Measurements from ENCODE around the gene IL11RA. TPM values are rescaled to one million over a fixed set of nuclear protein-coding genes. Genes with fewer than 3 reads are reported as not detected.

Gene IL11RA
- 83.8 and 87.8 TPM in 2 replicates for total RNA-seq

DNA sequence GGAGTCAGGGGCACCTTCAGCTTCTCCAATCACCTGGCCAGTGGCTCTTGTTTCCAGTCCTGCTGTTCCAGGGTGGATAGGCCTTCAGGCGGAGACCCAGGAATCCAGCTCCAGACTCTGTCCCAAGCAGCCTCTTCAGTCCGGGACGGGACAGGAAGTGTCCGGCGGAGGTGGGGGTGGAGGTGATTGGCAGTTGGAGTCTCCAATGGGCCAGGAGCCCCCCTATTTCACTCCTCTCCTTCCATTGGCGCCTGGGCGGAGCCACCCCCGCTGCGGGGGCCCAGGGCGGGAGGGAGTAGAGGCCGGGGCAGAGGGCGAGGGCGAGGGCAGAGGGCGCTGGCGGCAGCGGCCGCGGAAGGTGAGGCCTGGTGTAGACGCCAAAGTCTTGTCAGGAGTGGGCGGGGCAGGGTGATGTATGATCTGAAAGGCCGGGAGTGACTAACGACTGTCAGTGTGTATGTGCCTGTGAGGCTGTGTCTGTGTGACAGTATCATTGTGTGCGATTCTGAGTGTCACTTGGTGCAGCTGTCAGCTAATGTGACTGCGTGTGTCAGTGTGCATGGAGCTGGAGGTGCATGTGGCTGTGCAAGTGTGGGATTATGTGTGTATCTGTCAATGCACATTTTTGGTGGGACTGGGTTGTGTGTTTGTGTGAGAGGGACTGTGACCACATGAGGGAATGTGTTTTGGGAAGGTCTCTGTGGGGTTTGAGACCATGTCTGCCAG, at the start of gene IL11RA:
TSS of gene IL11RA (plus strand) at position 310 of the 726 bp plus-strand sequence. CDS start 3,033 bp downstream, outside the sequence.
- intact Hi-C loops (cut with micrococcal nuclease) = no loop called here

DNA sequence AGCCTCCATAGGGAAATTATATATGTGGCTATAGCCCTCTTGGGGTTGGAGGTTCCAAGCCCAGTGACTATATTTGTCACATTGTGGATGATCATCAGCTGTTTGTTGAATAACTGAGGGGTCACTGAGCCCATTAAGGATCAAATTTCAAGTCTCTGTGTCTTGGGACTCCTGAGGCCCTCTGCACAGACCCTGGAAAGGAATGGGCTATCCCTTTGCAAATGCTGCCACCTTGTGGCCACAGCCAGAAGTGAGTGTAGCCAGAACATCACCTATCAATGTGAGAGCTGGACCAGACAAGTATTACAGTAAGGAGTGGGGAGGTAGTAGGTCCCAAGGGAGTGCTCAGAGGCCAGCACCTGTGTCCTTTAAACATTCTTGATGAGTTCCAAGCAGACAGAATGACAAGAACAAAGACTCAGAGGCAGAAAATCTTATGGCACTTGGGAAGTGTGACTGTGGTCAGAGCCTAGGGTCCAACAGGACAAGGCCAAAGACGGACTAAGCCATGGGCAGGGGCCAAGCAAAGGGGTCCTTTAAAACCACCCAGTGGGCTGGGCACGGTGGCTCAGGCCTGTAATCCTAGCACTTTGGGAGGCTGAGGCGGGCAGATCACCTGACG, 48.3 kb upstream of the IL11RA start:
- intact Hi-C loops (cut with micrococcal nuclease) = loop anchor here (1.0 kb wide), 2 partner anchors 9 to 166 kb away; partner anchors contain the start of gene RPP25L

DNA sequence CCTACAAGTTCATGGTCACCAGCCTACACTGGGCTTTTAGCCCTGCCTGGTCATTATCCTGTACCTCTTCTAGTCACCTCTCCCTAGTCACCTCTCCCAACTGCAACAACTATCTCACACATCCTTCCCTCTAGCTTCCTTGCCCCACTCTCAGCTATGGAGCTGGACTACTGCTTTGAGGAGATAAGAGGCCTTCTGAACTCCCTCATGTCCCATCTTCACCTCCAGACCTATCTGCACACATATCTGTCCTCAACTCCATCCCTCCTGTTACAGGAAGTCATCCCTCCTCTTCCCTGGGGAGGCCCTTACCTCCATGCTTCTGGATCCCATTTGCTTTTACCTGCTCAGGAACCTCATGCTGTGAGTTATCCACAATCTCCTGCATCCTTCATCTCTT, 45.8 kb upstream of the IL11RA start:
- intact Hi-C loops (cut with micrococcal nuclease) = no loop called here

DNA sequence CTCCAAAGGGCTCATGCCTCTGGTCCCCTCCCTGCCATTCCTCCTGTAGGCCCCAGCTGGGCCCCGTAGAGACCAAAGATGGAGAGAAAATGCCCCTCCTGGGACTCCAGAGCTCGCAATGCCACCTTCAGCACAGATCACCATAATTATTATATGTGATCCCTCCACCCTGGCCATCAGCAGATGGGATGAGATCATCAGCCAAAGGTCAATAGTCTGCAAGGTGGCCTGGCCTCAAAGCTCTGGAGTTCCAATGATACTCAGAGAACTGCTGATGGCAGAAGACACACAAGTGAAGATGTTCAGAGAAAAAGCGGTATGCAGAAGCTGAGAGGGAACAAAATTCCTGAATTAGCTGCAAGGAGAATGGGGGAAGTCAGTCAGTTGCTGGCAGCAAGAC, 45.1 kb upstream of the IL11RA start:
- intact Hi-C loops (cut with micrococcal nuclease) = no loop called here

DNA sequence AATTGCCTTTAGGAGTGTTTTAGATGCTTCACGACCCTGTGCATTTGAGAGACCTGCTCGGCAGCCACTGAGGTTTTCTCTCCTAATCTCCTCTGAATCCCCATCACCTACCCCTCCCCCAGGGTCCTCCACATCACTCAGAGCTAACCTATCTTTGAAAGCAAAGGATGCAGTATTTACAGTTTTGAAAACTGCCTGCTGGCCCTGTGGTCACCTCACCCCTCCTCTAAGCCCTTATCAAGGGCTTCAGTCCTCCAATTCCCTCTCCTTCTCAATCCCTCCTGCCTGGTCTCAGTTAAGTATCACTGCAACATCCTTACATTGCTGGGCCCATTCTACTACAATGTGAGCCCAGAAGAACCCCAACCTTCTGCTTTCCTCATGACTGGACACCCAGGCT, 44.7 kb upstream of the IL11RA start:
- intact Hi-C loops (cut with micrococcal nuclease) = no loop called here

DNA sequence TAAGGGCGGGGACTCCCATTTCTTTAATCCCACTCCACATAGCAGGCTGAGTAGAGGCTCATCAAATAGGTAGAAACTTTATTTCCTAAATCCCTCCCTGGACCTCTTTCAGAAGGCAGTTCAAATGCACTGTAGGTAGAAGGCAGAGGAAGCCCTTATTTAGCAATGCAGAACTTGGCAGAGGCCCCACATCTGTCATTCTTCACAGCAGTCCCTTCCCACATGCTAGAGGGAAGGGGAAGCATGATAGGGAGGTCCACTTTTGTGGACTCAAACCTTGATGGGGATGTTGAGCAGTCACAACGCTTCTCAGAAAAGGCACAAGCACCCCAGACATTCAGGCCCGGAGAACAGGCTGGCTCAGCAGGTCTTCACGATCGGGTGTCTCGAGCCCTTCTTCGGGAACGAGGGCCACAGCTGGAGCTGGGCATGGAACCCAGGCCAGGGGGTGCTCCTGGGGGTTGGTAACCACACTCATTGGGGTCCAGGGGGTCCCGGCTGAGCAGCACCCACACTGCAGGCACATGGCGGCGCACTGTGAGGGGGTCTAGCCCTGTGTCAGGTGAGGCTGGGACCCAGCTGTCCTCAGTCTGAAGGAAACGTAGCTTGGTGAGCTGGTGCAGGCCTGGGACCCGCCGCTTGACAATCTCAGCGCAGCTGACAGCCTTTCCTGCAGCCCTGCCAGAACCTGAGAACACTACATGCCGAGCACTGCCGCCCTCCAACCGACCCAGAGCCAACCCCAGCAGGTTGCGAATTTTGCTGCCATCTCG, 41.4 kb upstream of the IL11RA start:
- intact Hi-C loops (cut with micrococcal nuclease) = loop anchor here (5.0 to 10.0 kb wide), 3 partner anchors 88 to 1964 kb away; partner anchors contain the start of genes ENHO, KIF24, MELK and NUDT2

DNA sequence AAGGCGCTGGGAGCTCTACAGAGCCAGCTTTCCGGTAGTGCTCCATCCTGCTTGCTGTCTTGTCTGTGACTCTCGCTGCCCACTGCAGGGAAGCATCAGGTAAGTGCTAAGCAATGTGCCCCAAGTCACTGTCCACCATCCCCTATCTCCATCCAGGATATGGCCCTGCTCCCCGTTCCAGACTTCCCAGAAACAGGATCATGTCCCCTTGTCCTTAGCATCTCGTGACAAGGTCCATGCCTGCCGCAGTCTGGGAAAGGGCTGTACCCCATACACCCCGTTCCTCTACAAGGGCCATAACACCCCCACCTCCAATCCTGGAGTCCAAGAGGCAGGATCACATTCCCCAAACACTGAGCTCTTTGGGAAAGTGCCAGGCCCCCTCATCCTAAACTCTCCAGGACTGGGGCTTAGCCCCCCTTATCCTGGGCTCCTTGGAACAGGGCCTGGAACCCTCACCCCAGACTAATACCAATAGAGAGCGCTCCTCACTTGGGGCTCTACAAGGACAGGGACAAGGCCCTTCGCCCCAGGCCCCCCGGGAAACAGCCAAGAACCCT, 40.7 kb upstream of the IL11RA start:
- intact Hi-C loops (cut with micrococcal nuclease) = loop anchor here (5.0 to 10.0 kb wide), 3 partner anchors 89 to 1963 kb away; partner anchors contain the start of genes ENHO, KIF24, MELK and NUDT2

DNA sequence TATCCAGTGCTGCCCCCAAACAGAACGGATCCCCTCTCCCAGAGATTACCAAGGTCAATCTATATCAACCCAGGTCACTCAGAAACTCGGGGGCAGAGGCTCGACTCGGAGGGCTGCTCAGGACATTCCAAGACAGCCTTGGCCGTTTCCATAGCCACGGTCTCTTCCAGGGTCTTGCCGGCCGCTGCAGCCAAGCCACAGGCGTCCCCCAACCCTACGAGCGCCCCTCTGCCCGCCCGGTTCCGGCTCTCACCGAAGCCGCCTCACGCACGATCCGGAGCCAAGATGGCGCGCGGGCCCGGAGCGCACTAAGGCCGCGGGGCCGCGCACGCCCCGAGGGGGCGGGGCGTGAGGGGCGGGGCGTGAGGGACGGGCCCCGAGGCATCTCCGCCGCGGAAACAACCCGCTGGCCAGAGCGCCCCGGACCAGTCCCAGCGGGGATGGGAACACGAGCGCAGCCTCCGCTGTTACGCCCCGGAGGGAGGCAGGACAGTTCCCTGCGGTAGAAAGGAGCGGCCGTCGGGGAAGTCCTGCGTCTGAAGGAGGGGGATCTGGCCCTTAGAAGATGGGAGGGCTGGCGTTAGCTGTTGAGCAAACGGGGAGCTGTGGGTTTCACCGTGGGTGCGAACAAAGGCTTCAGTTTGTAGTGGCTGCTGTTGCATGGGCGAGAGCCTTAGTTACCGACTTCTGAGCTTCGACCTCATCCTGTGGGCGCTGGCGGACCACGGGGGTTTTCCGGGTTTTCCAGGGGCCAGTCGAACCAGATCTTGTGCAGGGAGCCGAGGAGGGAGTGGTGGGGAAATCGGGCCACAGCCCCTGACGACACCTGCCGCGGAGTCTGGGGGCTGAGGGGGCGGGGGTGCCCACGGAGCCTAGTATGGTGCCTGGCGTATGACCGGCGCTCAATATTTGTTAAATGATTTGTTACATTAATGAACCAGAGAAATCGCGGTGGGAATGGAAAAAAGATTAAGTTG, 39.9 kb upstream of the IL11RA start, which contains the start of gene RPP25L:
TSS of gene RPP25L (minus strand) at position 287 of the 977 bp plus-strand sequence. CDS start 801 bp downstream, outside the sequence.
- intact Hi-C loops (cut with micrococcal nuclease) = loop anchor here (1.0 to 10.0 kb wide), 9 partner anchors 8 to 1963 kb away; partner anchors contain the start of genes DCTN3, DNAI1, ENHO and FAM219A

DNA sequence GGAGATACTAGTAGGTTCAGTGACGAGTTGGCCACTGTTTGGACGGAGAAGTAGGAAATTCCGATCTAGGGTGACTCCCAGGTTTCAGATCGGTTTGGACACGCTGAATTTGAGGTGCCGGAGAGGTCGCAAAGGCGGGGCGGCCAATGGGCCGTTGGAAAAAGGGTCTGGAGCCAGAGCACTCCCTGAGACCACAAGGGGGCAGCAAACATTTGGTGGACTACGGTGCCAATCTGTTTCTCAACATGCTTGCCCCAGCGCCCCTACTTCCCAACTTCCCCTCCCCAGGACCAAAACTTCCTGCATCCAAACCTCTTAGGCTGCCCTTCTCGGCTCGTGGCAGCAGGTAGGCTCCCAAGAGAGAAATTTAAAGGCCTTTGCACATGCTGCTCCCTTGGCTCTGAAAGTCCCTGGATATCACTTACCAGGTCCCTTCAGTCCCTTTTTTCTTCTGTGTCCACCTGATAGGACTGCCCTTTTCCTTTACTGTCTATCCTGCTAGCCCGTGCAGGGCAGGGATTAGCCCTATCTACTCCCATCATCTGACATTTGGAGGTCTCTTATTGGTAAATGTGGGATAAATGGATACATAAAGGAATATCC, 39.1 kb upstream of the IL11RA start:
- intact Hi-C loops (cut with micrococcal nuclease) = loop anchor here (1.0 to 10.0 kb wide), 9 partner anchors 7 to 1962 kb away; partner anchors contain the start of genes DCTN3, DNAI1, ENHO and FAM219A

DNA sequence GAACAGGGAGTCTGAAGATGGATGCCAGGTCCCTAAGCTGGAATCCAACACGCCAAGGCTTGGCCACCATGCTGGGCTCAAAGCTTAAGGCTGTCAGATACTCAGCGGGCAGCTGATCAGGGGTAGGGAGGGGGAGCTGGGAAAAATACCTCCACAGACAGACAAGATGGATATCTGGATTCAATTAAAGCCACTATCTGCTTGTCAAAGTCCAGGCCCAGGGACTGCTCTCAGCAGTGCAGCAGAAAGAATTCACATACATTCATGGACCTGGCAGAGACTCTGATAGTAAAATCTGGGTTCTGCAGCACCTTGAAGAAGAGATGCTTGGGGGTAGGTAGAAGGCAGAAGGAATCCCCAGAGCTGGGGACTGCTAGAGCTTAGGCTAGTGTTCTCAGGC, 36.9 kb upstream of the IL11RA start:
- intact Hi-C loops (cut with micrococcal nuclease) = loop anchor here (10.0 kb wide), 1 partner anchor 1960 kb away; the partner anchor contains the start of gene MELK

DNA sequence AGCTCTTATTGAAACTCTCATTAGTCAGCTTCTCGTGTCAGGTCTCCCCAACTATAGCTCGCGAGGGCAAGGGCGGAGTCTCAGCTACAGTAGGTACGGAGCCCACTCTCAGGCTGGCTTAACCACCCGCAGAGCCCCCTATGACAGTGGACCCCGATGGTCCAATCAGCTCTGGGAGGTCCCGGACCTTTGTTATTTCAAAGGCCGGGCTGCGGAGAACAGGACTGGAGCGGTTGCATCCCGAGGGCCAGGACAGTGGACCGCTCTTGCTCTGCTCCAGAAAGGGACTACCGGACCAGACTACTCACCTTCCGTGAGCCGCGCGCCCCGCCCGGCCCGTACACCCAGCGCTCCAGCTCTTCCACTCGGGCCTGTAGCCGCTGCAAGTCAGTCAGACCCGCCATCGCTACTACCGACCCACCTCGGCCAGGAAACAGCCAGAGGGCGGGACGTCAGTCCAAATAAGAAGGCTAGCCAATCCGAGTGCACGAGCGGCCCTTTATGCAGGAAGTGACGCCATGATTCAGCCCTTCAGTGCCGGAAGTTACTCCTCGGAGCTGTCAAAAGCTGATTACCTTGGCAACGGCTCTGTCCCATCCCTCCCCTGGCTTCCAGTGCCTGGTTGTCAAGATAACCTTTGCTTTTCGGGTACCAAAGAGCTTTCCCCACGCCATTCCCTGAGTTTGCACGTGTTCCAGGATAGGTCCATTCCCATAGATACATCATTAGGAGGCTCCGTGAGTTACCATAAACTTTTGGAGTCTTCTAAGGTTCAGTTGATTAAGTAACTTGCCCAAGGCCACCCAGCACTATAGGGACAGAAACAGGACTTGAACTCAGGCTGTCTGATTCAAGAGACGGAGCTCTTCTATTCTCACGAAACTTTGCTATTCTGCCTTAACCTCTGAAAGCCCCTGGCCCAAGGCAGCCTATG, 31.7 kb upstream of the IL11RA start, which contains the start of gene DCTN3:
TSS of gene DCTN3 (minus strand) at position 435 of the 934 bp plus-strand sequence. CDS start at position 404, 31 bp downstream.
- intact Hi-C loops (cut with micrococcal nuclease) = loop anchor here (1.0 kb wide), 1 partner anchor 8 kb away; the partner anchor contains the start of gene RPP25L

DNA sequence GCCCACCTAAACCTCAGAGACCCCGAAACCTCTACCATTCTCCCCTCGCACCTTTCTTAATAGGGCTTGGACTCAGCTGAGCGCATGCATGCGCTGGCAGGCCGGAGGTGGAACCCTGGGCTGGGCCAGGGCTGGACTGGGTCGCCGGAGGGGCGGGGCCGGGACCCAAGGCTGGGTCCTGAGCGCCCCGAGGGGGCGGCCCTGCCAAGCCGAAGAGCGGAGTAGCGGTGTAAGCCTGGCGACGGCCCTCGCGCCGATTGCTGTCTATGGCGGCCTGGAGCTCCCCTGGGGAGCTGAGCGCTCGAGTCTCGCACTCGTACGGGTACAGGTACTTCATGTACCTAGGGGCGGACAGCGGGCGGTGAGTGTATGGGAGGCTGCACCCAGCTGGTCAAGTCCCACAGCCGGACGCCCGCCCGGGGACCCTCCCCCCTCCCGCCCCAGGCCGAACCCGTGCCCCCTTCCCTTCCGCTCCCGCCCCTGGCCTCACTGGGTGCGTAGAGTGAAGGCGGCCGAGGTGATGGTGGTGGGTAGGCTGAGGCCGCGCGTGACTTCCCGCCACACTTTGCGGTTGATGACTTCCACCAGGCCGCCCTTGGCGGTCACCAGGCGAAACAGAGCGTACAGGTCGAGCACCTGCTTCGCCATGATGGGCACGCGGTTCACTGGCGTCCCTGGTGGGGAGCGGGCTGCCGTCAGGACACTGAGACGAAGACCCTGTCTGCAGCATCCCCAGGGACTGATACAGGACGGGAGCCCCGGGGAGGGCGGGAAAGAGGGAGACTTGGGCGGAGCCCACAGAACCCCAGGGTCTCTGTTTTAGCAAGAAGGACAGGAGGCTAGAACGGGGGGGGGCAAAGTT, 28.4 kb upstream of the IL11RA start:
- intact Hi-C loops (cut with micrococcal nuclease) = no loop called here

DNA sequence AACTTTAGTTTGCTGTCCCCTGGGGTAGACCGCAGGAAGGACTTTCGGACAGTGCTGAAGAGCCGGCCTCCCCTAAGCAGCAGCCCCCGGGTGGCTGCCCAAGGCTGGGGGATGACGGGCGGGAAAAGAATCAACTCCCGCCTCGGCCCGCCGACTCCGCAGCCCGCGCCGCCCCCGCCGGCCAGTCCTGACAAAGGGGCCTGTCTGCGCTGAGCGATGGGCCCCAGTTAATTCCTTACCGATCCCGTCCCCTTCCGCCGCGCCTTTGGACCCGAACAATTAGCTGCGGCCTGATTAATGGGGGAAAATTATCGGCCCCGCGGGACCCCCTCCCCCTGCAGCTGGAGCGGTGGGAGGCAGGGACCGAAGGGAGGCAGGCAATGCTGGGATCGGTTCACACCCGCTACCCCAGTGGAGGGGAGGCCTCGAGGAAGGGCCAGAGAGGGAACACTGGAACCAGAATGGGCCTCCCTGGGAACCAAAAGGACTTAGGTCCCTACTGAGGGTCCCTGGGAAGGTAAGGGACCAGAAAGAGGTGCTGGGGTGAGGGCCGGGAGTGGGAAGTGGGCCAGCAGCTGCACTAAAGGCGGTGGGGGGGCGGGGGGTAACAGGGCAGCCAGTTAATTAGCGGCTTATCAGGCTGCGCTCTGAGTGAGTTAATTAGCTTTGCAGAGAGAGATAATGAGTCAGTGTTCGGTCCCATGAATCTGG, 27.4 kb upstream of the IL11RA start:
- intact Hi-C loops (cut with micrococcal nuclease) = no loop called here

DNA sequence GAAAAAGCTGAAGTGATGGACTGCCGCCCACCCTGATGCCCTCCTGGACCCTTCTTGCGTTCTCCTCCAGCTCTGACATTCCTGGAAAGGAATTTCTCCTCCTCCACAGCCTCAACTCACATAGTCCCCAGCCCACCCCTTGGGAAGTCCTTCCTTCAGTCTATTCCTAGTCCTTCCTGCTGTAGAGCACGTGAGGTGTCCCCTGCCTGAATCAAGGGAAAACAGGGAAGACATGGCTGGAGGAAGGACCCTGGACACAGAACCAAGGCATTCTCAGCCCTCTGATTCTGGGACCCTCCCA, 26.8 kb upstream of the IL11RA start:
- intact Hi-C loops (cut with micrococcal nuclease) = no loop called here

DNA sequence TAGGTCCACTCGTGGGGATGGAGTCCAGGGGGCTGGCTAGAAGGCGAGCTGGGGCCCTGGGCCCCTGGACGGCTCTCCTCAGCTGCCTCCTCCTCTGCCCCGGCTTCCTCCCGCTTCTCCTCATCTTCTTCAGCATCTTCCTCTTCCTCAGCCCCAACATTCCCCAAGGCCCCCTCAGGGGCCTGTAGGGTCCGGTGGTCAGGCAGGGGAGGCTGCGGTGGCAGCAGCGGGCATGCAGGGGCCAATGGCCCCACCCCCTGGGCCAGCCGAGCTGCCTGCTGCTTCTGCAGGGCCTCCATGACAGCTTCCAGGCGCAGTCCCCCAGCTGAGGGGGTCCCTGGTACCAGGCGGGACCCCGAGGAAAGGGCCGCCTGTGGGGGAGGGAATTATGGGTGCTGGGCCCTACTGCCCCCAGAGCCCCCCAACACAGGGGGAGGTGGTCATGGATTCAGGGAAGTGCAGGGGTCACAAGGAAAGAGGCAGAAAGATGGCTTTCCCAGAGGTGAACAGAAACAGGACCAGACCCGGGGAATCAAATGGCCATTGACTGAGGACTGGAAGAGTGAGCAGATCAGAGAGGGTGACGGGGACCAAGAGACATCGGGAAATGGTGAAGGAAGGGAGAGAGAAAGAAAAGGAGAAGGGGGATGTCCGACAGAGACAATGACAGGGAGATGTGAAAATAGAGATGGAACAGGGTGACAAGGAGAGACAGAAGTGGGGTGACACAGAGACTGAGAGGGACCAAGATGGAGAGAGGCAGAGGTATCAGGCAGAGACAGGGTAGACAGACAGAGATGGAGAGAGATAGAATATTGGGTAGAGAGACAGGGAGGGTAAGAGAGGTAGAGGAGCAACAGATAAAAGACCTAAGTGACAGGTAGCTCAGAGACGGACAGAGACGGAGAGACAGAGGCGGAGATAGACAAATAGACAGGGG, 24.0 kb upstream of the IL11RA start:
- intact Hi-C loops (cut with micrococcal nuclease) = no loop called here

All from T-helper 2 cell treated with Interferon-gamma antibody and Interleukin-4, amounts not matched to agents 100 ng/mL and 5 ng/mL, for 36 hours (primary cell).